Measurements from ENCODE around the gene FITM2.

- TF ChIP-seq CTCF (IDR thresholded peaks at IDR 0.05; ENCODE audit: low read depth, low read length) (no peak), POLR2A (IDR thresholded peaks at IDR 0.05; ENCODE audit: extremely low read depth, insufficient read length) (no peak), MAX (IDR thresholded peaks at IDR 0.05; ENCODE audit: low read depth, low read length) (no peak)
These were observed 23.3 kb upstream of the FITM2 start for GRCh38 chr20:44334306-44334705.

All from NB4 (cell line).